Posterior cingulate gyrus (tissue), 11 donors: ENCODE results near the gene OPHN1.

Experiments used
- DNase-seq, 10 donors: peaks; one replicate each; pipeline versions ENCODE4 v3.0.0 to v3.0.0-alpha.2; 2020 to 2021; ENCODE audit warnings: mixed read lengths in 3 of 10
- intact Hi-C: fragments of 100-400 bp; cut with DNase I; formaldehyde crosslinking; loops from one replicate; pipeline ENCODE4 v1.15.1; 2023

The OPHN1 gene

DNA sequence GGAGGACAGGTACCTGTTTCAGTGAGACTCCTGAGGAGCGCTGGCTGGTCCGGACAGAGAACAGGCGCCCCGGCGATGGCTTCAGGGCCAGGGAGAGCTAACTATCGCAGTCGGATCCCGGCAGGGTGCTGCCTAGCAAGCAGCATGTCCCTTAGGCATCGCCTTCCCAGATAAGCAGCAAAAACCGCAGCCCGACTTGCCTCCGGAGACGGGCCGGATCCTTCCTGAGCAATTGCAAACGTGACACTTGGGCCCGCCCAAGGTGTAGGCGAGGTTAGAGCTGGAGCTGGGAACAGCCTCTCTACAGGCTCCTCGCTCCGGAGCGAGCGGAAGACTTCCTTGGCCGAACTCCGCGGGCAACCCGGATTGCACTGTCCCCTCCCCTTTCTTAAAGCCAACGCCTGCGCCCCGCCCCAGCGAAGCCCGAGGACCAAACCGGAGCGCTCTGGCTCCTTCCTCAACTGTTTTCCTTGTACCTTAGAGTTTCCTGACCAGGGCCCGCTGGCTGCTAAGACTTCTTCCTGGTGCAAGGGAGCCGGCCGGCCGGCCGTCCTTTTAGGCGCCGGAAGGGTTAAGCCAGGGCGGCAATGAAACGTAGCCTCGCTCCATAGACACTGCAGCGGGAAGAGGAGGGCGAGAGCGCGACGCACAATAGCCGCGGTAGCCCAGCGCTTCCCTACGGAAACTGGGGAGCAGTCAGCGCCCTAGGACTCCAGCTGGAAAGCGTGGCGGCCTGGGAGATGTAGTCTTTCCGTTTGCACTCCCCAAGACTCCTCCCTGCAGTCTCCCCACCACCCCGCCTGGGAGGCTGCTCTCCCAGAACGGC is at the start of gene OPHN1:
OPHN1 (minus strand) TSS at position 341 of the 826 bp plus-strand sequence. CDS start 475 bp downstream, outside the sequence.
- intact Hi-C loops: no loop called here

DNA sequence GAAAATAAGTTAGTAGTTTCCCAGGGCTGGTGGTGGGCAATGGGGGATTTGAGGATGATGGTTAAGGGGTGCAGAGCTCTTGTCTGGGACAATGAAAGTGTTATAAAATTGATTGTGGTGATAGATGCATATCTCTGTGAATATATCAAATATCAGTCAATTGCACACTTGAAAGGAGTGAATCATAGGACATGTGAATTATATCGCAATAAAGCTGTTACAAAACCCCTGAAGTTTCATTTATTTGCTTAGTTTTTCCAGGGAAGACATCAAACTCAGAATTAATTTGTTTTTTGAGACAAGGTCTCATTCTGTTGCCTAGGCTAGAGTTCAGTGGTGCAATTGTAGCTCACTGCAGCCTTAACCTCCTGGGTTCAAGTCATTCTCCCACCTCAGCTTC is 47.7 kb upstream of the OPHN1 start:
- intact Hi-C loops: no loop called here
- DNase-seq: no peak

More for the DNA sequence above, at the start of gene OPHN1:
- DNase-seq: peak; percentile 51 to 95 (median 73)

DNA sequence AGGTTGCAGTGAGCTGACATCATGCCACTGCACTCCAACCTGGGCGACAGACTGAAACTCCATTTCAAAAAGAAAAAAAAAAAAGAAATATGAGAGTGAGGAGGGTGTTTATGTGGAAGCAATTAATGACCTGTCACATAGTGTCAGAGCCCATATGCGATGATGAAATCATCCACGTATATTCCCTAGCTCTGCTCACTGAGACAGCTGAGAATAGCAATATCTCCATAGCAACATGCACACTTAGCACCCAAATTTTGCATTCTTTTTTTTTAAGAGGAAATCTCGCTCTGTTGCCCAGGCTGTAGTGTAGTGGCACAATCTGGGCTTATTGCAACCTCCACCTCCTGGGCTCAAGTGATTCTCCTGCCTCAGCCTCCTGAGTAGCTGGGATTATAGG is 31.5 kb upstream of the OPHN1 start:
- intact Hi-C loops: no loop called here
- no peak for DNase-seq

DNA sequence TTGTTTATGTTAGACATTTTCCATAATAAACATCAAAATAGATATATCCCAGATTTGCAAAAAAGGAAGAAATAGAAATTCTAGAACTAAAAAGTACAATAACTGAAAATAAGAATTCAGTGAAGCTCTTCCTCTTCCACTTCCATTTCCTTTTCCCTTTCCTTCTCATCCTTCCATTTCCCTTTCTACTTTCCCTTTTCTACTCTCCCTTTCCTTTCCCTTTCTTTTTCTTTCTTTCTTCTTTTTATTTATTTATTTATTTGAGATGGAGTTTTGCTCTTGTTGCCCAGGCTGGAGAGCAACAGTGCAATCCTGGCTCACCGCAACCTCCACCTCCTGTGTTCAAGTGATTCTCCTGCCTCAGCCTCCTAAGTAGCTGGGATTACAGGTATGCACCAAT is 30.6 kb upstream of the OPHN1 start:
- DNase-seq: no peak
- intact Hi-C loops: loop anchor here (2.0 kb wide), 1 partner anchor 267 kb away; no protein-coding TSS in a partner anchor

DNA sequence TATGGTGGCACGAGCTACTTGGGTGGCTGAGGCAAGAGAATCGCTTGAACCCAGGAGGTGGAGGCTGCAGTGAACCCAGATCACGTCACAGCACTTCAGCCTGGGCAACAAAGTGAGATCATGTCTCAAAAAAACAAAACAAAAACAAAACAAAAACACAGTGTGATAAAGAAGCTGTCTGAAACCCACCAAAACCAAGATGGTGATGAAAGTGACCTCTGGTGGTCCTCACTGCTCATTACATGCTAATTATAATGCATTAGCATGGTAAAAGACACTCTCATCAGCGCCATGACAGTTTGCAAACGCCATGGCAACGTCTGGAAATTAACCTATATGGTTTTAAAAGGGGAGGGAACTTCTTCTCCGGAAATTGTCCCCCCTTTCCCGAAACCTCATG is 29.4 kb upstream of the OPHN1 start:
- intact Hi-C loops: loop anchor here (2.0 kb wide), 1 partner anchor 266 kb away; no protein-coding TSS in a partner anchor

DNA sequence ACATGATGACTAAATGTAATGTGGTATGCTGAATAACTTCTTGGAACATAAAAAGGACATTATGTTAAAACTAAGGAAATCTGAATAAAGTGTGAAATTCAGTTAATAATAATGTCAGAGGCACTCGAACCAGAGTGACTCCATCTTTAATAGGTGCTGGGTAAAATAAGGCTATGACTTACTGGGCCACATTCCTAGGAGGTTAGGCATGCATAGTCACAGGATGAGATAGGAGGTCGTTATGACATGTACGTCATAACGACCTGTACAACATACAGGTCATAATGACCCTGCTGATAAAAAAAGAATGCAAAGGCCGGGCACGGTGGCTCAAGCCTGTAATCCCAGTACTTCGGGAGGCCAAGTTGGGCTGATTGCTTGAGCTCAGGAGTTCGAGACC is 28.9 kb upstream of the OPHN1 start:
- intact Hi-C loops: loop anchor here (2.0 kb wide), 1 partner anchor 265 kb away; no protein-coding TSS in a partner anchor
- no peak for DNase-seq

More for the DNA sequence above, 29.4 kb upstream of the OPHN1 start:
- DNase-seq: peak in 1 of 10 donors; percentile 8

DNA sequence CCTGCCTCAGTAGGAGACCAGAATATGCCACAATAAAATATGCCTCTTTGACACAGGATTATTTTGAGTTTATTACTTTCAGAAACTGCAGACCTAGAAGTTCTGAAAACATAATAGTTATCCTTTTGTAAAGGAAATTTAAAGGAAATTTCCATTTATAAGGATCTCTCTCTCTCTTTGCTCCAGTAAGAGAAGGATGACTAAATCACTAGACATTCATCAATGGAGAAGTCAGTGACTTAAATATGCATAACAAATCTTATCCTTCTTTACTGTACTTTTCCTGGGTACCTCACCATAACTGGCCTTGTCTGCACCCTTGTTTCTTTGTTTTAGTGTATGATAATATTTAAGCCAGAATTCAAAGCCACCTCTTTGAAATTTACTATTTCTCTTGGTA is 28.3 kb upstream of the OPHN1 start:
- intact Hi-C loops: no loop called here
- DNase-seq: no peak

- DNase-seq: no peak
- intact Hi-C loops: no loop called here
These were observed 27.8 kb upstream of the OPHN1 start for GRCh38 chrX:68461093-68461492.

DNA sequence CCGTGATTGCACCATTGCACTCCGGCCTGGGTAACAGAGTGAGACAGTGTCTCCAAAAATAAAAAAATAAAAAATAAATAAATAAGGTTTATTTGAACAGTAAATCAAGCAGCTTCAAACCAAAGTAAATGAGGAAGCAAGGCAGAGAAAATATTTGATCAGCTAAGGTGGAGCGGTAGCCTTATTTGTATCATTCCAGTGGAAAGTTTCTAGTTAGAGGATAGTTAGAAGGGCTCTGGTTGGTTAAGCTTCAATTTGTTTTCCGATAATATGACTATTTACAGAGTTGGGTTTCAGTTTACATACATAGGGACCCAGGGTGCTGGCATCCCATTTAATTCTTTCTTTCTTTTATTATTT is 21.8 kb upstream of the OPHN1 start:
- no peak for DNase-seq
- intact Hi-C loops: no loop called here

DNA sequence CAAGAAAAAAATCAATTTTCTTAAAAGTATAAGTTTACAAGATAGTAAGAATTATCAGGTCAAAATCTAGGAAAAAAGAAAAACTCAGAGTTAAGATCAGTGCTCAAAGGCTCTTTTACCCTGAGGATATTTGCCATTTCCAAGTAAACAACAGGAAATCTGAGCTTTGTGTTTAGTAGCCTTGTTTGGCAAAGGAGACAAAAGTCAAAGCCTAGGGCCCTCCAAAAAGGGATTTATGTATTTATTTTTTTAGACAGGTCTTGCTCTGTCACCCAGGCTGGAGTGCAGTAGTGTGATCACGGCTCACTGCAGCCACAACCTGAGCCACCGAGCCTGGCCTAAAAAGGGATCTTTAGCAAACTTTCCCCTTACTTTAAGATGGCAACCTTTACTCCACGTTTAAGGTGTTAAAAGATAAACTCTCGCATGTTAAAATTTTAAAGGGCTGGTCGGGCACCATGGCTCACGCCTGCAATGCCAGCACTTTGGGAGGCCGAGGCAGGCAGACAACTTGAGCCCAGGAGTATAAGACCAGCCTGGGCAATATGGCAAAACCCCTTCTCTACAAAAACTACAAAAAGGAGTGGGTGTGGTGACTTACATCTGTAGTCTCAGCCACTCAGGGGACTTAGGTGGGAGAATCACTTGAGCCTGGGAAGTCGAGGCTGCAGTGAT is 21.3 kb upstream of the OPHN1 start:
- intact Hi-C loops: no loop called here
- no peak for DNase-seq

- no peak for DNase-seq
- intact Hi-C loops: no loop called here
These were observed 18.4 kb upstream of the OPHN1 start for GRCh38 chrX:68451720-68452119.

GRCh38 chrX:68443155-68443868 is 10.0 kb upstream of the OPHN1 start:
- DNase-seq: no peak
- intact Hi-C loops: no loop called here

- intact Hi-C loops: no loop called here
- peak in 4 of 10 donors; percentile 18 to 49 (median 34) for DNase-seq
These were observed 7.6 kb upstream of the OPHN1 start for GRCh38 chrX:68440940-68441339.

DNA sequence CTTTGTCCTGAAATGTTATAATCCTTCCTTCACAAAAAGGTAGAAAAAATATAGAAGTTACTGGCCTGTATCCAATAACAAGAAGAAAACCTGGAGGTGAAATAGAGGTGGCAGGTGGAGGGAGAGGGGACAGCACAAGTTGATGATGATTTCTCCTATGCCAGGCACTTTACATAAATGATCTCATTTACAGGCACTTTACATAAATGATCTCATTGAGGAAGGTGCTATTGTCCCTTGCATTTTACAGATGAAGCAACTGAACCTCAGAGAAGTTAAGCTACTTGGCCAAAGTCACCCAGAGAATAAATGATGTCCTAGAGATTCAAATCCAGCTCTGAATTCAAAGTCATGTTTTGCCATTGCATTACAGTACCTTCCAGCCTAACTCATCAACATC is 7.1 kb upstream of the OPHN1 start:
- no peak for DNase-seq
- intact Hi-C loops: no loop called here

- no peak for DNase-seq
- intact Hi-C loops: no loop called here
These were observed 6.0 kb upstream of the OPHN1 start for GRCh38 chrX:68439341-68439740.

DNA sequence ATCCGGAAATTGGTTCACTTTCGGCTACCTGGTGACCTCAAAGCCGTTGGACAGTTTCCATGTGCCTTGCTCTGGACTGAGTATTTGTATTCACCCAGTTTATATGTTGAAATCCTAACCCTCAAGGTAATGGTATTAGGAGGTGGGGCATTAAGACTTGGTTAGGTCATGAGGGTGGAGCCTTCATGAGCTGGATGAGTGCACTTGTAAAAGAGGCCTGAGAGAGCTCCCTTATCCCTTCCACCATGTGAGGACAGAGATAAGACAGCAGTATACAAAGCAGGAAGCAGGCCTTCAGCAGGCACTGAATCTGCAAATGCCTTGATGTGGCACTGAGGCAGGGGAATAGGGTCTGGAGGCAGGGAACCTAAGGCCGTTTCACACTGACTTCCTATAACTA is 5.3 kb upstream of the OPHN1 start:
- no peak for DNase-seq
- intact Hi-C loops: no loop called here

GRCh38 chrX:68433981-68434299 is 645 bp upstream of the OPHN1 start:
- intact Hi-C loops: no loop called here
- no peak for DNase-seq

- intact Hi-C loops: no loop called here
- DNase-seq: no peak
These were observed 647 bp downstream of the OPHN1 start for GRCh38 chrX:68432648-68433047.

DNA sequence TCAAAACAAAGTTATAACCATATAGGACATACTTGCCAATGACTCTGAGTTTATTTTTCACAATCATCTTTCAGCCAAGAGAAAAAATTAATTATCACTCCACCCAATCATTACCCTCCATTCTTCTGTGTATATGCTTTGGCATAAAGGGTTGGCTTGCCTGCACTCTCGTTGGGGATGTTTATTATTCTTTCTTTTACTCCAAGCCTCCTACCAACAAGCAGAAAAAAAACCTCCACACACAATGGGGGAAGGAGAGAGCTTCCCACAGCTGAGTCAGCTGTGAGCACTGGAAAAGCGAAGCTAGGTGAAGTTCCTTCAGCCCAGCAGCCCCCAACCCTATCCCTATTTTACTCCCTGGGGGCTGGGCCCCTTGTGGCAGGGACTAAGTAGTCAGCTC is 1.5 kb downstream of the OPHN1 start:
- no peak for DNase-seq
- intact Hi-C loops: no loop called here

DNA sequence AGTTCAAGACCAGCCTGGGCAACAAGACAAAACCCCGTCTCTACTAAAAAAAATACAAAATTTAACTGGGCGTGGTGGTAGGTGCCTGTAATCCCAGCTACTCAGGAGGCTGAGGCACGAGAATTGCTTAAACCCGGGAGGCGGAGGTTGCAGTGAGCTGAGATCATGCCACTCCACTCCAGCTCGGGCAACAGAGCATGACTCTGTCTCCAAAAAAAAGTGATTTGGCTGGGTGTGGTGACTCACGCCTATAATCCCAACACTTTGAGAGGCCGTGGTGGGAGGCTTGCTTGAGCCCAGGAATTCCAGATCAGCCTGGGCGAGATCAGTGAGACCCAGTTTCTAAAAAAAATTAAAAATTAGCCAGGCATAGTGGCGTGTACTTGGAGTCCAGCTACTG is 4.1 kb downstream of the OPHN1 start:
- intact Hi-C loops: no loop called here
- DNase-seq: no peak

- intact Hi-C loops: no loop called here
- no peak for DNase-seq
These were observed 4.9 kb downstream of the OPHN1 start for GRCh38 chrX:68428431-68428830.
